H4 (cell line): ENCODE results near the gene PNPLA7. TPM values are rescaled to one million over a fixed set of nuclear protein-coding genes. Genes with fewer than 3 reads are reported as not detected.
"Not testable (repeated sequence)": the region's sequence is repeated elsewhere in the genome, so short reads cannot be mapped to it uniquely, and the experiment has no call there.

ENCODE experiments used
- DNase-seq: peaks from one replicate; pipeline ENCODE4 v3.0.0-alpha.2; 2015; ENCODE audit warnings: low spot score
- total RNA-seq: library from RNA; depleted of rRNA; stranded (reverse); fragments of >200 nt; shearing (Covaris generic); gene quantifications from 2 replicates; pipeline ENCODE4 v1.2.3, GENCODE V29; 2014

Gene PNPLA7
- total RNA-seq, 1 experiment from 2014 or later: not detected

- DNase-seq: no peak
Observed at GRCh38 chr9:137452006-137452760, 98.0 kb downstream of the PNPLA7 start.

- not testable (repeated sequence) for DNase-seq
Observed at GRCh38 chr9:137451264-137452005, 98.8 kb downstream of the PNPLA7 start.

- DNase-seq: not testable (repeated sequence)
Observed at GRCh38 chr9:137450539-137451222, 99.5 kb downstream of the PNPLA7 start.

GRCh38 chr9:137449931-137450538 is 100.2 kb downstream of the PNPLA7 start:
- DNase-seq: no peak

- no peak for DNase-seq
Observed at GRCh38 chr9:137449081-137449844, 100.9 kb downstream of the PNPLA7 start.

- DNase-seq: no peak
Observed at GRCh38 chr9:137448602-137448962, 101.6 kb downstream of the PNPLA7 start.

- DNase-seq: no peak
Observed at GRCh38 chr9:137447722-137448601, 102.2 kb downstream of the PNPLA7 start.

GRCh38 chr9:137446851-137447471 is 103.2 kb downstream of the PNPLA7 start:
- DNase-seq: no peak

- DNase-seq: no peak
Observed at GRCh38 chr9:137445930-137446431, 104.2 kb downstream of the PNPLA7 start.

- DNase-seq: peak; percentile 52
Observed at GRCh38 chr9:137445275-137445807, 104.9 kb downstream of the PNPLA7 start.

- DNase-seq: no peak
Observed at GRCh38 chr9:137444106-137444790, 106.0 kb downstream of the PNPLA7 start.

GRCh38 chr9:137441935-137442321 is 108.3 kb downstream of the PNPLA7 start:
- no peak for DNase-seq

GRCh38 chr9:137441289-137441934 is 108.8 kb downstream of the PNPLA7 start, which contains the start of gene ENTPD8:
Gene ENTPD8 (minus strand): TSS chr9:137441357. CDS start chr9:137438285, 3,072 bp downstream.
- peak; percentile 34 for DNase-seq

- no peak for DNase-seq
Observed at GRCh38 chr9:137439158-137439714, 111.0 kb downstream of the PNPLA7 start.

- DNase-seq: no peak
Observed at GRCh38 chr9:137438591-137439157, 111.5 kb downstream of the PNPLA7 start.

- no peak for DNase-seq
Observed at GRCh38 chr9:137437691-137438590, 112.3 kb downstream of the PNPLA7 start.
